OCI-LY3 (cell line): ENCODE results near the gene PREX1.

ENCODE experiments used
- CTCF ChIP-seq: fragments of 200-600, 300-600 bp; sonication (generic); IDR thresholded peaks from 2 replicates; pipeline ENCODE4 v1.5.1; 2014; ENCODE audit warnings: antibody characterized with exemption, low read length, low read depth
- EZH2phosphoT487 ChIP-seq: fragments of 200-600 bp; shearing (Covaris generic); IDR thresholded peaks from 2 replicates; pipeline ENCODE4 v1.6.1; 2018; ENCODE audit warnings: antibody characterized with exemption, mixed run types, low read depth

DNA sequence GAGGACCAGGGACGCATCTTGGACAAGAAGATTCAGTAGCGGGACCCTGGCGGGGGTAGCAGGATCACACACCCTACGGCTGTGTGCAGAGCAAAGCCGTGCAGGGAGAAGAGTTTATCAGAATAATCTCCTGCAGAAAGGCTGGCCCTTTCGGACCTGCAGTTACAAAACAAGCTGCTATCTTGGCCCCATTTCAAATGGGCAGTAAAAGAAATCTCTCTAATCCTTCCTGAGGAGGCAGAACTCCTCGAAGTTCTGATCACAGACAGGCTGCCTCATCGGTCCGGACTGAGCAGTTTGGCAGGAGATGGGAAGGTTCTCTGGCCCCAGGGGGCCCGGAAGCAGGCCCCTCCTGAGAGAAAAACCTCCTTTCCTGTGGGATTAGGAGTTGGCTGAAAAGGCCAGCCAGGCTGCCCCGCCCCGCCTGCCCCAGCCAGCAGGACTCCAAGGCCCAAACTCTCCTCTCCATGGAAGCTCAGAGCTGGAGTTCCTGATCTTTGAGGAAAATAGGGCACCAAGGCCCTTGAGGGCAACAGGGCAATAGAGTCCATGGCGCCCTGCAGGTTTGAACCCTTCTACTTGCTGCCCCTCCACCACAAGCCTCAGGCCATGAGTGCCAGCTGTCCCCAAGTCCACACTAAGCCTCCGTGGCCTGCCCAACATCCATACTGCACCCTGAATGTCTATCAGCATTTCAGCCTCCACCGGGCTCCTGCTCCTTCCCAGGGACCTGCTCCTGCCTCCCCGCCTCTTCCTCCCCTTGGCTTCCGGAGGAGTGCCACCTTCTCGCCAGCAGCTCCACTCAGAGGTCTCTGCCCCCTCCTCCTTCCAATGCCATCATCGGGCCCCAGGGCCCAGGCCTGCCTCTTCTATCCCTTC is 141.3 kb downstream of the PREX1 start:
- TF ChIP-seq CTCF (no peak), EZH2phosphoT487 (no peak)
